ENCODE measurements around the gene AKIRIN2. TPM values are rescaled to one million over a fixed set of nuclear protein-coding genes. Genes with fewer than 3 reads are reported as not detected.
A peak's percentile ranks its signal among the peaks of the same experiment; 100 is the strongest.

AKIRIN2 gene
- total RNA-seq, 1 donor, result 15.2 TPM

DNA sequence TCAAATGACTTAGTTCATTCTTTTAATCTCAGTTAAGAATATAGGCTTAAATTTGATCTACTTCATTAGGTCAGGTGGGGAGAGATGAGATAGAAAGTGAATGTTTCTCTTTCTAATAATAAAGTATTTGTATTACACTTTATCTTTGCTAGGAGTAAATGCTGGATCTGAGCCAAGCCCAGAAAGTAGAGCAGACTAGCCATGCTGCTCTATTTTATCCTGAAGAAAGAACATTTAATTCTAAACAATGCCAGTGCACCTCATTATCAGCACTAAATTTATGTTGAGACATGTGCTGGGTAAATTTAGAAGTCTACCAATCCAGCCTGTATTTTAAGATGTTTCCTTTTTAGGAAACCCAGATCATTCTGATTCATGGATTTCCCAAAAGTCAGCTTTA lies 43.5 kb downstream of the AKIRIN2 start:
- Histone ChIP-seq H3K9me3 (ENCODE audit: low read depth, low read length) (no peaks in the 10 kb centered on the region), H3K27me3 (ENCODE audit: insufficient read depth, low read length) (no peaks in the 10 kb centered on the region), H2AFZ (ENCODE audit: low read length) (no peak overlapping the region), H3K36me3 (ENCODE audit: insufficient read depth, low read length) (peaks cover 10% of the 10 kb centered on the region), H4K20me1 (ENCODE audit: insufficient read depth, low read length) (no peaks in the 10 kb centered on the region), H3K4me3 (ENCODE audit: insufficient read depth, low read length) (no peak overlapping the region), H3K27ac (ENCODE audit: low read depth, low read length) (no peak overlapping the region), H3K79me2 (ENCODE audit: insufficient read depth, low read length) (no peaks in the 10 kb centered on the region), H3K4me2 (ENCODE audit: insufficient read depth, low read length) (no peak overlapping the region), H3K4me1 (ENCODE audit: insufficient read depth, low read length) (peaks cover 29% of the 10 kb centered on the region)
- peak; percentile 6 for DNase-seq (ENCODE audit: insufficient read length, low spot score, missing footprints)
- TF ChIP-seq, protein P1, sequence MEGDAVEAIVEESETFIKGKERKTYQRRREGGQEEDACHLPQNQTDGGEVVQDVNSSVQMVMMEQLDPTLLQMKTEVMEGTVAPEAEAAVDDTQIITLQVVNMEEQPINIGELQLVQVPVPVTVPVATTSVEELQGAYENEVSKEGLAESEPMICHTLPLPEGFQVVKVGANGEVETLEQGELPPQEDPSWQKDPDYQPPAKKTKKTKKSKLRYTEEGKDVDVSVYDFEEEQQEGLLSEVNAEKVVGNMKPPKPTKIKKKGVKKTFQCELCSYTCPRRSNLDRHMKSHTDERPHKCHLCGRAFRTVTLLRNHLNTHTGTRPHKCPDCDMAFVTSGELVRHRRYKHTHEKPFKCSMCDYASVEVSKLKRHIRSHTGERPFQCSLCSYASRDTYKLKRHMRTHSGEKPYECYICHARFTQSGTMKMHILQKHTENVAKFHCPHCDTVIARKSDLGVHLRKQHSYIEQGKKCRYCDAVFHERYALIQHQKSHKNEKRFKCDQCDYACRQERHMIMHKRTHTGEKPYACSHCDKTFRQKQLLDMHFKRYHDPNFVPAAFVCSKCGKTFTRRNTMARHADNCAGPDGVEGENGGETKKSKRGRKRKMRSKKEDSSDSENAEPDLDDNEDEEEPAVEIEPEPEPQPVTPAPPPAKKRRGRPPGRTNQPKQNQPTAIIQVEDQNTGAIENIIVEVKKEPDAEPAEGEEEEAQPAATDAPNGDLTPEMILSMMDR (IDR thresholded peaks at IDR 0.05; ENCODE audit: extremely low read depth, low read depth, low read length), result no peak

DNA sequence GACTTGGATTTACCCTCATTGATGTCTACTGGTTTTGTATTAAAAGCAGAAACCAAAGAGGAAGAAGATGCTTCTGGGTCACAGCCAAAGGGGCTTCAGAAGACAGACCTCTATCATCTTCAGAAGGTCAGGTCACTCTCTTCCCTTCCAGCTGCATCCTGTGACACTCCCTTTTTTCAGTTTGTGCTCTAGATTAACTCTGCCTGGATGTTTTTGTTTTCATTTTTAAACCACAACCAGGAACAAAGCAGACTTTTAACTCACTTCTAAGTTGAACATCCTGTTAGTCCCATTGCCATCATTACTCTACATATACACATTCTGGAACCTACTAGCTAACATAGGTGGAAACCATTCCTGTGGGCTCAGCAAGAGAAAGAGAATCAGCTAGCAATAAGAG lies 45.2 kb downstream of the AKIRIN2 start:
- H3K4me3 ChIP-seq (ENCODE audit: insufficient read depth, low read length), result no peak overlapping the region
- H4K20me1 ChIP-seq (ENCODE audit: insufficient read depth, low read length), result no peaks in the 10 kb centered on the region
- peaks cover 10% of the 10 kb centered on the region for H3K36me3 ChIP-seq (ENCODE audit: insufficient read depth, low read length)
- H3K4me2 ChIP-seq (ENCODE audit: insufficient read depth, low read length), result no peak overlapping the region
- no peaks in the 10 kb centered on the region for H3K79me2 ChIP-seq (ENCODE audit: insufficient read depth, low read length)
- DNase-seq (ENCODE audit: insufficient read length, low spot score, missing footprints), result peak; percentile 46
- H3K4me1 ChIP-seq (ENCODE audit: insufficient read depth, low read length), result peaks cover 29% of the 10 kb centered on the region
- no peaks in the 10 kb centered on the region for H3K27me3 ChIP-seq (ENCODE audit: insufficient read depth, low read length)
- H3K9me3 ChIP-seq (ENCODE audit: low read depth, low read length), result no peaks in the 10 kb centered on the region
- no peak overlapping the region for H3K27ac ChIP-seq (ENCODE audit: low read depth, low read length)
- H2AFZ ChIP-seq (ENCODE audit: low read length), result no peak overlapping the region
- TF ChIP-seq, protein P1 (IDR thresholded peaks at IDR 0.05; ENCODE audit: extremely low read depth, low read depth, low read length), result no peak

GRCh38 chr6:87655824-87656223 lies 46.2 kb downstream of the AKIRIN2 start:
- H4K20me1 ChIP-seq (ENCODE audit: insufficient read depth, low read length), result no peaks in the 10 kb centered on the region
- no peak overlapping the region for H3K27ac ChIP-seq (ENCODE audit: low read depth, low read length)
- H2AFZ ChIP-seq (ENCODE audit: low read length), result no peak overlapping the region
- peaks cover 22% of the 10 kb centered on the region for H3K4me1 ChIP-seq (ENCODE audit: insufficient read depth, low read length)
- H3K27me3 ChIP-seq (ENCODE audit: insufficient read depth, low read length), result no peaks in the 10 kb centered on the region
- TF ChIP-seq, protein P1 (IDR thresholded peaks at IDR 0.05; ENCODE audit: extremely low read depth, low read depth, low read length), result no peak
- H3K9me3 ChIP-seq (ENCODE audit: low read depth, low read length), result no peaks in the 10 kb centered on the region
- H3K4me2 ChIP-seq (ENCODE audit: insufficient read depth, low read length), result no peak overlapping the region
- H3K4me3 ChIP-seq (ENCODE audit: insufficient read depth, low read length), result no peak overlapping the region
- peaks cover 10% of the 10 kb centered on the region for H3K36me3 ChIP-seq (ENCODE audit: insufficient read depth, low read length)
- H3K79me2 ChIP-seq (ENCODE audit: insufficient read depth, low read length), result no peaks in the 10 kb centered on the region
- no peak for DNase-seq (ENCODE audit: insufficient read length, low spot score, missing footprints)

DNA sequence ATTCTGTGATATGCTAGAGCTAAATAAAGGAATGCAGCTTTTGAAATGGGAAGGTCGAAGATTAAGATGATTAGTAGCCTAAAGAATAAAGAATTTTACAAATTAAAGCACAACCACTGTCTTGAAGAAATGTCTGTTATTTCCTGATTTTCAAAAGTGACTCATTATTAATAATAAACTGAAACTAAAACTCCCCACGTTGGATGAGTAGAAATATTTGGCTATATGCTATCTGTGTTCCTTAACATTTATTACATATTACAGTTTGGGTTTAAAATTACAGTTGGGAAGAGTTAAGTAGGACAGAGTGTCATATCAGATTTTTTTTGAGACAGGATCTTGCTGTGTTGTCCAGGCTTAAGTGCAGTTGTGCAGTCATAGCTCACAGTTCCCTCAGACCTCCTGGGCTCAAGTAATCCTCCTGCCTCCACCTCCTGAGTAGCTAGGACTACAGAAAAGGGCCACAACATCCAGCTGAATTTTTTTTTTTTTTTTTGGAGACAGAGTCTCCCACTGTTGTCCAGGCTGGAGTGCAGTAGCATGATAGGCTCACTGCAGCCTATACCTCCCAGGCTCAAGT lies 47.1 kb downstream of the AKIRIN2 start:
- H3K4me3 ChIP-seq (ENCODE audit: insufficient read depth, low read length), result no peak overlapping the region
- H2AFZ ChIP-seq (ENCODE audit: low read length), result no peak overlapping the region
- no peaks in the 10 kb centered on the region for H4K20me1 ChIP-seq (ENCODE audit: insufficient read depth, low read length)
- no peaks in the 10 kb centered on the region for H3K79me2 ChIP-seq (ENCODE audit: insufficient read depth, low read length)
- TF ChIP-seq, protein P1 (IDR thresholded peaks at IDR 0.05; ENCODE audit: extremely low read depth, low read depth, low read length), result no peak
- H3K4me1 ChIP-seq (ENCODE audit: insufficient read depth, low read length), result peaks cover 13% of the 10 kb centered on the region
- H3K27ac ChIP-seq (ENCODE audit: low read depth, low read length), result no peak overlapping the region
- no peaks in the 10 kb centered on the region for H3K9me3 ChIP-seq (ENCODE audit: low read depth, low read length)
- peaks cover 10% of the 10 kb centered on the region for H3K36me3 ChIP-seq (ENCODE audit: insufficient read depth, low read length)
- no peaks in the 10 kb centered on the region for H3K27me3 ChIP-seq (ENCODE audit: insufficient read depth, low read length)
- DNase-seq (ENCODE audit: insufficient read length, low spot score, missing footprints), result no peak
- H3K4me2 ChIP-seq (ENCODE audit: insufficient read depth, low read length), result no peak overlapping the region

All from osteoblast (primary cell).